ENCODE measurements around the gene GRAMD1B.

Gene GRAMD1B

DNA sequence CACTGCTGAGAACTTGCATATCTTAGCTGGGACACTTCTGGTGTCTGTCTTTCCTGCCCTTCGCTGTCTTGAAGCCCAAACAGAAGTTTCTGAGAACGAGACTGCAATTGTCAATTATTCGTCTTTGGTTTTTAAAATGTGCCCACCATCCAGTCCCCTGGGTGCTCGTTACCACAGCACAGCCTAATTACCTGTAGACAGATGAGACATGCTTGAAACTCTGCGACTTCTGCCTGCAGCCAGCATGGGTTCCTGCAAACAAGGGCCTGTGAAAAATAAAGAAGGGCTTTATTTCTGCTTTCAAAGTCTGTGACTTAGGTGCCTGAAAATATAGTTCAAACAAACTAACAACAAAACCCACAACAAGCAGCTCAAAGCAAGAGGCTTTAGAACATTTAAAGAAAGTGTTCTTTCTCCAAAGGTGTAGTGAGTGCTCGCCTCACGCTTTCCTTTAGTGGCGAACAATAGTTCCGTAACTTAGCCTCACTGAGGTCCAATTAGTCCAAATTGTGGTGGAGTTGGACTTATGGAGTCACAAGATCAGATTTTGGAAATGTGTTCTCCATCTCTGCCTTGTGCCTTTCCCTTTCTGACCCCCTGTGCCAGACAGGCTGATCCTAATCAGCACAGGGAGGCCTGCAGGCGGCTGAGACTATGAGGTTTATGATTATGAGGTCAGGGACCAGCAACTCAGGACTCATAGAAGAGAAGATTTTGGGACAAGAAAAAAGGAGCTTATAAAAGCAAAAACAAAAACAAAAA is 20.4 kb upstream of the GRAMD1B start:
- no peak for DNase-seq

DNA sequence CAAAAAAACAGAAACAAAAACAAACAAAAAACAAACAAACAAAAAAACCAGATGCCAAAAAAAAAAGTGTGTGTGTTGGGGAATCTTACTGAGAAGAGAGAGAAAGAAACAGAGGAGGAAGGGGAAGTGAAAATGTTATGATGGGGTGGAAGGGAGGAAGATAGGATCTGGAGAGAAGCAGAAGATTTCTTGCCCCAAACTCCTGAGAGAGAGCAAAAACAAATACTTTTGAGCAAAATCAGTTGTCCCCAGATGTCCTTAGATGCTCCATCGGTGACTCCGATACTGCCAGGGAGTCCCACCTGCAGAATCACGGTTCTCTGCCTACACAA is 19.9 kb upstream of the GRAMD1B start:
- DNase-seq = no peak

DNA sequence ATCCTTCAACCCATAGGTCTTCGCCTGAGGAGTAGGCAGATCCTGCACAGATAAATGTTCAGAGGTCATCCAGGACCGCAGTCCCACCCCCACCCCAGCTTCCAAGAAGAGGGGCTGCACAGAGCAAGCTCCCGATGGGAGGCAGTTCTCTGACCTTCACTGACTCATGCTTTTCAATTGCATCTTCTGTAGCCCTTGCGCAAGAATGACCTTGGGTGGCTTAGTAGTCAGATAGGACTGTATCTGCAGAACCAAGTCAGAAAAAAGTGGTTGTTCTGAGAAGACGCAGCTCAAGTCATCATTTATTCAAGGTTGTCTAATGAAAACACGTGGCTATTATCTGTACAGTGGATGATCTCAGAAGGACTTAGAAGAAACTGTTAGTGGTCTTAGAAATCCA is 16.4 kb upstream of the GRAMD1B start:
- DNase-seq = no peak

DNA sequence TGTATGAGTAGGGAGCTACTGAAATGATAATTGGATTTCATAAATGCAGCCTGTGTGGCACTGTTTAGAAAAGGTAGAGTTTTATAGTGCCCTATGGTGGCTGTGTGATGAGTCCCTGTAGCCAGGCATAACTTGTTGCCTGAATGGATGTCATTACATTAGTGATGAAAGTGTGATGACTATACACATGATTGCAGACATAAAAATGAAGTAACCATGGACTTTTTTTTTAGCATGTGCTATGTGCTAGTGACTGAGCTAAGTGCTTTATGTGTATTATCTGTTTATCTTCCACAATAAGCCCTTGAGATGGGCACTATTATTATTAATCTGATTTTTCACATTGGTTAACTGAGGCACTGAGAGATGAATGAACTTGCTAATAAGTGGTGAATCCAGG is 13.5 kb upstream of the GRAMD1B start:
- DNase-seq = no peak

DNA sequence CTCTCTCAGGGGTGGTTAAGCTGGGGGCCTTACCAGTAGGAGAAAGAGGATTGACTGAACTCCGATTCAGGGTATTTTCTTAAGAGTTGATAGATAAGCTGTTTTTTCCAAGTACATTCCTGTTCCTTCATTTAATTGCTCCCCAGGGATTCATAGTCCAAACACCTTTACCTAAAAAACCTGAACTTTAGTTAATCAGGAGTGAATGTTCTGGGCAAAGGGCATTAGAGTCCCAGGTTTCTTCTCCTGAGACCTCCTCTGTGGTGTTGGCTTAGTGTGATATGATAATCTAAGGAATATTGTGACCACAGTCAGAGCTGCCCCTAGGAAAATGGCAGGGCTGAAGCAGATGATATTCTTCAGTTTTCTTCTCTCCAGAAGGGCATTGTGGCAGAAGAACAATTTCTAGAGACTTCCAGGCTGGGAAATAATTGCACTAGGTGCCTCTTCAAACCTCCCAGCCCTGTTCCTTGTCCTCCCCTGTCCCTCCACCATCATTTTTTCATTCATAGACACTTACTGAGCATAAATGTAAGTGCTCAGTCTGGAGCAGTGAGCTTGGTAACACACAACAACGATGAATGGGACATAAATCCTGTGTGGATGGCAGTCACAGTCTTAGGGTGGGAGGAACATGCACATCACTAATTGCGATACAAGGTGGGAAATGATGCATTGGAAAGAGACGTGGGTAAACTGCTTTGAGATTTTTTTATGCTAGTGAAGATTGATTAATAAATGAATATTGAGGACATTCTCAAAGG is 11.5 kb upstream of the GRAMD1B start:
- no peak for DNase-seq

DNA sequence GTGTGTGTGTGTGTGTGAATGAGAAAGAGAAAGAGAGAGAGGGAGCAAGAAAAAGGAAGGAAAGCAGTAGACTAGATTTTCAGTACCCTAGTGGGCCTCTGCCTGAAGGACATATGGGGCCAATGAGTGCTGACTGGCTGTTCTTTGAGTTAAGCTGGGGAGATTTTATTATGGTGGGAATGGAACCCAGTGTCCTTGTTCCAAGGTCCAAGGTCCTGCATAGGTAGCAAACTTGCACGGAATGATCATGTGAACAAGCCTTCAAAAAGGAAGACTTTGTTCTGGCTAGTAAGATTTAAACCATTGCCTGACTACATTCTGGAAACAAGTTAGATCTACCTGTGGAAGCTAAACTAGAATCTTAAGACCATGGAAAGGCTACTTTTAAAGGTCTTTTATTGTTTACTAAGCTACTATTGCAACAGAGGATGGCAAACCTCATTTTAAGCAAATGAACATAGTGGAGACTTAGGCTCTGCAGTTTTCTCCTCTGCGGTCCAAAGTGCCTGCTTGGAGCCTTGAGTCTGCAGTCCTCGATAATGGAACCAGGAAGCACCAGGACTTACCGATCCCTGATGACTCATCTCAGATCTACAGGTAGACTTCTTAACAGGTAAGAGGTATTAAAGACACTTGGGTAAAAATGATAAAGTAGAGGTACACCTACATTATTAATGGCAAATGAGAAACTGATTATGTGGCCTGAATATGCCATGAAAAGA is 10.2 kb upstream of the GRAMD1B start:
- DNase-seq = no peak

DNA sequence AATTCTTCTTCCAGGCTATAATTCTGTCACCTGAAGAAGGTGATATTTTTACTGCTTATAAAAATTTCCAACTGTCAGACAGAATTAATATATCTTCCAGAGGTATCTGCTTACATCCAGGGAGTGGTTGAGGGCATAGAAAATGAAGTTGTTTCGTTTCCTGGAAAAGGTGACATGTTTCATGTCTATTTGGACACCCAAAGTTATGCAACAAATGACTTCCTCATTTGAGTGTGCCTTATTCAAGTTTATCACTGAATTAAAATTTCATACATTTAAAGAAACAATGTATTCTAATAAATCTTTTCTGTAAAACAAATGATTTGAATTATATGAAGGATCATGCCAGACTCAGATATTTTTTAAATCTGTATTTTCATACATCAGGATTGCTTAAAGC is 8.5 kb upstream of the GRAMD1B start:
- DNase-seq = no peak

DNA sequence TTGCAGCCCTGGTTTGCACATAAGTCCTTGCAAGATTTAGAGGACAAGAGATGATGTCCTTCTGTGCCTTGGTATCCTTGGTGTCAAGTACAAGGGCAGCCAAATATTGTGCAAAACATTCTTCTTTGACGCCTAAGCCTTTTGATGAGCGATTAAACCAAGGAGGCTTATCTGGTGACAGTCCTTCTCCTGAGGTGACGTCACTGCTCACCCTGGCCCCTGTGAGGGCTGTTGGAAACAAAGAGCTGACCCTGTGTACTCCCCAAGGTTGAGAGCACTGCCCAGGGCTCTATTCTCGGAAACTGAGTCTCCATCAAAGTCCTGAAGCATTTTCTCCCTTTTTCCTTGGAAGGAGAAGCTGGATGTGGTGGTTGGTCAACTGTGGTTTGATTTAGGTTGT is 4.7 kb upstream of the GRAMD1B start:
- DNase-seq = no peak

DNA sequence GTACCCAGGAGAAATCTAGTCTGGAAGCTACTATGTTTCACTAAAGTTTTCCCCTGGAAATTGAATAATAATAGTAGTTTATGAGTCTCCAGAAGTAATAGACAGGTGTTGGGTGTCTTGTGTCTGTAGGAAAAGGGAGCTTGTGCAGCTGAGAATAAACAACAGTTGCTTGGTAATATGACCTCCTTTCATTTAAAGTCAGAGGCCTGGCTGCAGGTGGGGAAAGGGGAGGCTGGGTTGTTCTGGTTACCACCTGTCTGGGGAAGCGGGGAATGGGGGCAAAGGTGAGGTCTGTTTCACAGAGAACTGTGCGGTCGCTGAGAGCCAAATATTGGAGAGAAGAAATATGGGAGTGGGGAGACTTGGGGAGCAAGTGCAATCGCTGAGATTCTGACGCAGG is 3.3 kb upstream of the GRAMD1B start:
- DNase-seq = no peak

DNA sequence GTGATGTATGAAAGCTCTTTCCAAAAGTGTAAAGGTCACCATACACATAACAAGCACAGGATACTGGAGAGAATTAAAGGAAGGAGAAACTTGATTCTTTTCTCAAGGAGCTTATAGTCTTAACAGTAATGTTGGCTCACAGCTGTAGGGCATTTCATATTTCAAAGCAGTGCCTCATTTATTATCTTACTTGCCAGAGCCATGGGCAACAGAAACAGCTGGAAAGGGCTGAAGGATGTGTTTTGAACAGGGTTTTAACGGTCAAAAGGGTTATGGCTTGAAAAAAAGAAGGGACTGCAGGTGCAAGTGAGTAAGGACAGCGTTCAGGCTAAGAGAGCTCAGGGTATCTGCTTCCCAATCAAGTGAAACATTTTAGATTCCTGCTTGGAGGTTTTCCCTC is 2.7 kb upstream of the GRAMD1B start:
- no peak for DNase-seq

DNA sequence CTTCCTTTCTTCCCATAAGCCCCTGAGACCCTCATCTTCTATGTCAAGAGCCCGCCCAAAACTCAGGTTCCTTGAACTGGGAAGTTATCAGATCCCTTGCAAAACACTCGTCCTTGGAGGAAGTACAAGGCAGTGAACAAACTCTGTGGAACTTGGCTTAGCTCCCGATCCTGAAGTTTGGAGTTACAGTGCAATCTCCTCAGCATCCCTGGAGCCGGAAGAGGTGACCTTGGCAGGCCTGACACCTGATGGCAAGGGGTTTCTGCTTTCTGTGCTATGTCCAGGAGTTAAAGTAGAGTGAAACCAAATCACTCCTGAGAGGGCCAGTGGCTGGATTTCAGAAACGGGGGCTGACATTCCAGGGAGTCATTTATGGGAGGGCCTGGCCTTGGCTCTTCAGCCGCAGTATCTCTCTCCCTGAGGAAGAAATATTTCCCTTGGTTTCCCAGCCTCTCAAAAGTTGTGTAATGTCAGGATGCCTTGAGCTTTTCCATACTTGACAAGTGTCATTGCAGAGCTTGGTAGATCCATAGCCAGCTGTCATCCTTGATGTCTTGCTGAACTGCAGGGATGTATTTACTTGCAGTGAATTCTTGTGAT is 1.9 kb upstream of the GRAMD1B start:
- no peak for DNase-seq

DNA sequence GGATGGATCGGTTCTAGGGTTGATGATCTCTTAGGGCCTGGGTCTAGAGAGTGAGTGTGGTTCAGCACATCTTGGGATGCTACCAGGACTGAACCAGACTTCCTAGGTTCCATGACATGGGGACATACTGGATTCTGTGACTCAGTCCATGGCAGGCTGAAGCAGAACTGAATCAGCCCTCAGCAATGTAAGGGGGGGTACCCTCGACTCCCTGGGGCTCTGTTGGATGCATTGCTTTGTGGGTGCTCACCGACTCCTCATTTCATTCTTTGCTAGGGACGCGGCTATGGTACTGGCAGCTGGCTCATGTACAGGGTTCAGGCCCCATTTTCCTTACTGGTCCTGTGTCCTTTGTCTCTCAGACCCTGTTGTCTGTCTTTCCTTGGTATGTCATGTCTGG is 733 bp upstream of the GRAMD1B start:
- DNase-seq = no peak

DNA sequence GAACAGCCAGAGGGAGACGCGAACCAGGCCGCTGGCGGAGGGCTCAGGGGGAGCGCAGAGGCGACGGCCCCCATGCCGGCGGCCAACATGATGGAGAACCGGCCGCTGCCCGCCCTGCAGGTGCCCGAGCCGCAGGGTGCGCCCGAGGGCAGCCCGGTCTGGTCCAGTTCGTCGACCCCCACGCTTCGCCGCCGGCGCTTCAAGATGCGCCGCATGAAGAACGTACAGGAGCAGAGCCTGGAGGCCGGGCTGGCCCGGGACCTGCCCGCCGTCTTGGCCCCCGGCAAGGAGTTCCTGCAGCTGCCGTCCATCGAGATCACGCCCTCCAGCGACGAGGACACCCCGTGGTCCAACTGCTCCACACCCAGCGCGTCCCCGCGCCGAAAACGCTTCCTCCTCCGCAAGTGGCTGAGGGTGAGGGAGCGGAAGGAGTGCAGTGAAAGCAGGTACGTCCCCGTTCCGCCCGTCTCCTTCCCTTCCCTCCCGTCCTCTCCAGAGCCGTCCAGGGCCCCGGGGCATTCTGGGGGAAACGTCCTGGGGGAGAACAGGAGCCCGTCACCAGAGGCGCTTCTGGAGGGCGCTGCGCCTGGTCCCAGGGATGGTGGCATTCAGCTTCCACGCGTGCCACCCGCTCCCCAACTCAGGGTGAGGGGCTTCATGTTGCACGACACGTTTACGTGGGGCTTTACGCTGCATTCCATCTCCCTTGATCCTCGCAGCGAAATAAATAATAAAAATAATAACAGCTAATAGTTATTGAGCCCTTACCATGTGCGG is 840 bp downstream of the GRAMD1B start:
- peak; percentile 70 for DNase-seq

DNA sequence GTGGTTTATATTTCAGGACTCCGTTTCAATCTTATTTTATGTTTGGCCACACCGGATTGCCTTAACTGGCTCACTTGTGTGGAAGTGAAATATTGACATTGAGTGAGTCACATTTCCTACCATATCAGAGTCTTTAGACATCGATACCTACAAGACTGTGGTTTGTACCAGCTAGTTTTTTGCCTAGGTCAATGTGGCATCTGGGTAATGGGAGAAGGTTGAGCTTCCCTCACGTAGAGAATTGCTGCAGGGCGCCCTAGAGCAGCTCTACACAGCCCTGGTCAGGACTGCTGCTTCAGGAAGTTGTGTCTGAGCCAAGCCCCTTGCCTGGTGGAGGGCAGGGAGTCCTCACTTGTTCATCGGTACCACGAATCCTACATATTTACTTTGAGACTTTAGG is 1.6 kb downstream of the GRAMD1B start:
- no peak for DNase-seq

DNA sequence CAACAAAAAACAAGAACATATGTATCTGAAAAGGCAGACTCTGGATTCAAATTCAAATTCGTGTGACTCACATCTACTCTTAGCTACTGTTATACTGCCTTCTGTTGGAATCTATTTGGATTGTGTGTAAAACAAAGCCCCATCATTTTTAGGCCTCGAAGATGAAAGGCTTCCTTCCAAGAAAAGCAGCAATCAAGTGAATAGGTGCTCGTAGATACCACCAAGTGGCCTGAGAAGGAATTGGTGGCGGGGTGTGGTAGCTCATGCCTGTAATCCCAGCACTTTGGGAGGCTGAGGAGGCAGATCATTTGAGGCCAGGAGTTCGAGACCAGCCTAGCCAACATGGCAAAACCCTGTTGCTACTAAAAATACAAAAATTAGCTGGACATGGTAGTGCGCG is 4.2 kb downstream of the GRAMD1B start:
- DNase-seq = no peak

DNA sequence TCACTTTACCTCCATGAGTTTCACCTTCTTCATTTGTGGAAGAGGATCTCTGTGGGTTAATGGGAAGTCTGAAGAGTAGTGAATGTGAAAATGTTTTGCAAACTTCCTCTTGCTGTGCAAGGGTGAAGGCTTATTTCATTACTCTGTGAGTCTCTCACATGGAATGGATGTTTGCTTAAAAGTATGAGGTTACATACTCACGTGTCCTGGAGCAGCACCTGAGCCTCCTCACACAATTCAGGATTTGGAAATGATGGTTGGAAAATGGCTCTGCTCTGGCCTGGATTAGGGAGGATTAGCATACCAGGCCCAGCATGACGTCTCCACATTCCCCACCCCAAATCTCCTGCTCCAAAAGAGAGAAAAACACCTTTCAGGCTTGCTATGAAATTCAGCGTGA is 4.8 kb downstream of the GRAMD1B start:
- DNase-seq = no peak

DNA sequence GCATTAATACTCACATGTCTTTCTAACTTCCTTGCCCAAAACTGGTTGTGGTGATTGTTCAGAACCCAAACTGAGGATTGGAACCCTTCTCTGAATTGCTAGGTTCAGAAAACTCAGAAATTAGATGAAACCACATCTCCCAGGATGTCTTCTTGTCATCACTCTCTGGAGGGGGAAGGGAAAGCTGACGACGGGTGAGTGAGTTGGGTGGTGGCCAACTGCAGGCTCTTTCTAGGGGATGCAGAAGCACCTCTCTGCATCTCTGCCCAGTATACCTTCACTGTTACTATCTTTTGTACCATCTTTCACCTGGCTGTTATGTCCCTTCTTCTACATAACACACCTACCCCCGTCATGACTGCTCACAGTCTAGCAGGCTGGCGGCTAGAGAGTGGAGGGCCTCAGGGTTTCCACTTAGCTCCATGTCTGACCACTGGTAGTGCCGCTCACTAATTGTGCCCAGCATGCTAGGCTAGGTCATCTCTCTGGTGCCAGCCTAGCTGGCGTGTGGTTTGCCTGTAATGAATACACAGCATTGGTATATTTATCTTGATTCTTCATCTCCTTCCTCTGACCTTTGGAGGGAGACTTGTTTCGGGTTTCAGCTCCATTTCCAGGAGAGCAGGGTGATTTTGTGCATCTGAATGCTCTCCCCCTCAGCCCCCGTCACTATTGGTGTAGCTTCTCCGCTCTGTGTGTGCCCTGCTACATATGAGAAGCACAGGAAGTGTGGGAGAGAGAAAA is 7.3 kb downstream of the GRAMD1B start:
- DNase-seq = no peak

DNA sequence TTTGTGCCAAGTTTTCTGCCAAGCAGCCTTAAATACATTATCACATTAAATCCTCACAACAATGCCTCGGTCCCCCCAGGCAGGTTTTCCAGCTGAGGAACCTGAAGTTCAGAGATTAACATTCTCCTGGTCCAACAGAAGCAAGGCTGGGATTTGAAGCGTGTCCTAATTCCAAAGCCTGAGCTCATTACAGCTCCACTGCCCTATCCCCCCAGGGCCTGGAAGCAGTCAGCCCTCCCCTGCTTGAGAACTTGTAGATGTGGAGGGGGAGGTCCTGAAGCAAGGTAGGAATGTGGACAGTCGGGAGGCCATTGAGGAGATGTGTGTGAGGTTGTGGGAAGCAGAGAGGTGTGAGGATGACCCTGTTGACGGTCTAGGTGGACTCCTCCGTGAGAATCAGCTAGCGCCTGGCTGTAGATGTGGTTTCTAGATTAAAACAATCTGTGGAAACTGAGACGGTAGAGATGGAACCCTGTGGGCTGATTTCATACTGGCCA is 8.1 kb downstream of the GRAMD1B start:
- DNase-seq = no peak

DNA sequence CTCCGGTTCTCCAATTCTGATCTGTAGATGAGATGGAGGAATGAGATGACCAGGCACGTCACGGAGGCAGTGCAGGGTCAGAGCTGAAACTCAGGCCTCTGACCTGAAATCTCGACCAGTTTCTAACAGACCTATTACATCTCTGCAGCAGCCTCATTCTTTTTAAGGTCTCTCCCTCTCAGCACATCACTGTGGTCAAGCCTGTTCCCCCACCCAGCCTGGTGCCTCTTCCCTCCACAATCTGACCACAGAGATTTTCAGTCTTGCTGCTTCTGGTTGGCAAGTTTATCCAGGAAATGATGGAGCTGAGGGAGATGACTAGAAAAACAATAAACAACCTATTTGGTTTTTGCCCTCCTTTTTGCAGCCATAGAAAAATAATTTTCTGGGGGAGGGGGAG is 9.5 kb downstream of the GRAMD1B start:
- DNase-seq = no peak

DNA sequence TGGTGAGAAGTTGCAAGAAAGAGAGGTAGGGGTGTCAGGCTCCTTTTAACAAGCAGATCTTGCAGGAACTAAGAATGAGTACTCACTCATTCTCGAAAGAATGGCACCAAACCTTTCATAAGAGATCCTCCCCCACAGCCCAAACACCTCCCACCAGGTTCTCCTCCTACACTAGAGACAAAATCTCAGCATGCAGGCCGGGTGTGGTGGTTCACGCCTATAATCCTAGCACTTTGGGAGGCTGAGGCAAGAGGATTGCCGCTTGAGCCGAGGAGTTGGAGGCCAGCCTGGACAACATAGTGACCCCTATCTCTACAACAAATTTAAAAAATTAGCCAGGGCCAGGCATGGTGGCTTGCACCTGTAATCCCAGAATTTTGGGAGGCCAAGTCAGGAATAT is 11.1 kb downstream of the GRAMD1B start:
- DNase-seq = no peak

DNA sequence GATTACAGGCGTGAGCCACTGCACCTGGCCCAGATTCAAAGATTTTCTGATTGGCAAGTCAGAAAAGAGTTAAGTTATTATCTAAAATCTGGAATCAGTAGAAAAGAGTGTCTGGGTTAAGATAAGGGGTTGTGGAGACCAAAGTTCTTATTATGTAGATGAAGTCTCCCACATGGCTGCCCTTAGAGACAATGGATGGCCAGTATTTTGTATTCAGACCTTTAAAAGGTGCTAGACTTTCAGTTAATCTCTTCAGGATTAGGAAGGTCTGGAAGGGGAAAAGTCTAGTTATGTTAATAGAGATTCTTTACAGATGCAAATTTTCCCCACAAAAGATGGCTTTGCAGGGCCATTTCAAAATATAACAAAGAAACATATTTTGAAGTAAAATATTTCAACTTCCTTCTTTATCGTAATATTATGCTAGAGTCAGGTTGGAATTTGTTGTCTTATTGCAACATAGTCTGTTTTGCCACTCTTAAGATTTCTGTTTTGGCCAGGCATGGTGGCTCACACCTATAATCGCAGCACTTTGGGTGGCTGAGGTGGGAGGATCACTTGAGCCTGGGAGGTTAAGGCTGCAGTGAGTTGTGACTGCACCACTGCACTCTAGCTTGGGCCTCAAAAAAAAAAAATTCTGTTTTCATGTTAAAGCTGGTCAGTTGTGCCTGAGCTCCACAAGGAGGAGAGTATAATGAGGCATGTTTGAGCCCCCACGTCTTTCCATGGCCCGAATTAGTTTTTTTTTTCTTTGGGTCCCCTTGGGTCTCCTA is 14.0 kb downstream of the GRAMD1B start:
- DNase-seq = no peak

Data from activated CD4-positive, CD25-positive, alpha-beta regulatory T cell treated with anti-CD3 and anti-CD28 coated beads, Interleukin-2, amount 50 U/mL, for 72 hours (primary cell).